C4-2B (cell line): ENCODE measurements around the gene PLXDC1.
"Not testable (repeated sequence)": the region's sequence is repeated elsewhere in the genome, so short reads cannot be mapped to it uniquely, and the experiment has no call there.

ENCODE experiments used
- H3K27ac ChIP-seq: fragments of 450-650 bp; 2 replicates; pipeline ENCODE4 v1.5.1; 2017
- CTCF ChIP-seq: fragments of 450-650 bp; conservative IDR thresholded peaks from 2 replicates; pipeline ENCODE4 v1.5.1; 2017; ENCODE audit warnings: mild to moderate bottlenecking
- ZFX ChIP-seq: fragments of 450-650 bp; IDR thresholded peaks from 2 replicates; pipeline ENCODE4 v1.6.1; 2017

Gene PLXDC1

GRCh38 chr17:39062846-39063680, 88.4 kb downstream of the PLXDC1 start:
- no peak overlapping the region for H3K27ac ChIP-seq

GRCh38 chr17:39058524-39058923, 92.9 kb downstream of the PLXDC1 start:
- H3K27ac ChIP-seq = no peak overlapping the region
- TF ChIP-seq ZFX (no peak), CTCF (no peak)

More at GRCh38 chr17:39062846-39063680, 88.4 kb downstream of the PLXDC1 start:
- TF ChIP-seq ZFX = no peak
- no peak for TF ChIP-seq CTCF

- no peak for TF ChIP-seq ZFX
- TF ChIP-seq CTCF = no peak
- H3K27ac ChIP-seq = peak overlapping the region; percentile 74
Measured at GRCh38 chr17:39057701-39058206, 93.7 kb downstream of the PLXDC1 start.

GRCh38 chr17:39054111-39054645, 97.3 kb downstream of the PLXDC1 start:
- no peak overlapping the region for H3K27ac ChIP-seq
- TF ChIP-seq ZFX (no peak), CTCF (no peak)

GRCh38 chr17:39052423-39052822, 99.0 kb downstream of the PLXDC1 start:
- H3K27ac ChIP-seq = not testable (repeated sequence)

- H3K27ac ChIP-seq = no peak overlapping the region
- TF ChIP-seq CTCF (no peak), ZFX (no peak)
Measured at GRCh38 chr17:39051001-39051585, 100.3 kb downstream of the PLXDC1 start.

GRCh38 chr17:39045948-39046679, 105.3 kb downstream of the PLXDC1 start:
- H3K27ac ChIP-seq = no peak overlapping the region
- TF ChIP-seq CTCF (no peak), ZFX (no peak)
